ENCODE results near the gene ARHGAP31. TPM values are rescaled to one million over a fixed set of nuclear protein-coding genes. Genes with fewer than 3 reads are reported as not detected.
A peak's percentile ranks its signal among the peaks of the same experiment; 100 is the strongest.

The ARHGAP31 gene
- total and polyA plus RNA-seq, 7 experiments from 2014 or later, result 1.2 to 11.9 (median 3.0) TPM

DNA sequence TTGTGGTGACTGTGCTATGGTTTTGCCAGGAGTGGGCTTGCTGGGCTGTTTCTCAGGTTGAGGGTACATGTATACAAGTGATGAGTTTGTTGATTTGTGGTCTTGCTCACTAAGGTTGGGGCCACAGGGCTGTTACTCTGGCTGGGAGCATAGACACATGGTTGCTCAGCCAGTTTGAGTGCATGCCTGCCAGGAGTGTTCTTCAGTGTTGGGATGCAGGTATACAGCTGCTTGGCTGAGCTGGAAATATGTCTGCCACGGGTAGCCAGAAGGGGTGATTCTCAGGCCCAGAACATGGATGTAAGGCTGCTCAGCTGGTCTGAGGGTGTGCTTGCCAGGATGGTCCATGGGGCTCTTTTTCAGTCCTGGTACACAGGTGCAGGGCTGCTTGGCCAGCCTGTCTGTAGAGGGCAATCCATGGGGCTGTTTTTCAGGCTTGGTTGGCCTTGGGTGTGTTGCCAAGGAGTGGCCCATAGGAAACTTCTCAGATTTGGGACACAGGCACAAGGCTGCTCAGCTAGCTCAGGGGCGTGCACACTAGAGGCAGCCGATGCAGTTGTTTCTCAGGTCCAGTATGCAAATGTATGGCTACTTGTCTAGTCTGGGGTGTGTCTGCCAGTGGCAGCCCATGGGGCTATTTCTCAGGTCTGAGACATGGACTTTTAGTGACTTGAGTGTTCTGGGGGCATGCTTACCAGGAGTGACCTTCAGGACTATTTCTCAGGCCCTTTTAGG, 5.3 kb upstream of the ARHGAP31 start:
- no peak overlapping the region for H3K4me3 ChIP-seq (ENCODE audit: low read length)
- H3K4me3 Mint-ChIP-seq, result no peak overlapping the region
- H3K9me3 Mint-ChIP-seq, result peaks cover 5 to 43% (median 17%) of the 10 kb centered on the region in 11 donors
- ATAC-seq, result no peak
- DNase-seq, result no peak
- H3K4me1 ChIP-seq (ENCODE audit: control insufficient read depth in 2 of 2, insufficient read depth in 2 of 2, low read length in 2 of 2), result peaks cover 15% of the 10 kb centered on the region in 2 donors
- peaks cover 5 to 14% (median 7%) of the 10 kb centered on the region in 5 donors for H3K36me3 Mint-ChIP-seq
- H3K27ac ChIP-seq (ENCODE audit: low read depth, low read length), result no peak overlapping the region
- H3K27me3 Mint-ChIP-seq, result peaks cover 0 to 56% (median 0%) of the 10 kb centered on the region in 5 donors
- peaks cover 0 to 8% (median 0%) of the 10 kb centered on the region in 3 experiments for H3K9me3 ChIP-seq (ENCODE audit: control insufficient read depth in 2 of 3, low read length in 3 of 3)
- H3K27ac Mint-ChIP-seq, result peak overlapping the region in 1 of 9 donors; percentile 32
- ChIA-PET CTCF (interaction anchor here (0.5 to 1.0 kb wide), 2 partner anchors 13 to 31 kb away, joined by 3 to 6 read pairs; no protein-coding TSS in a partner anchor), POLR2A (no interaction called here)
- no peaks in the 10 kb centered on the region for H3K27me3 ChIP-seq (ENCODE audit: control insufficient read depth in 2 of 2, insufficient read depth in 2 of 2, low read length in 2 of 2)
- H3K36me3 ChIP-seq (ENCODE audit: control insufficient read depth in 2 of 3, insufficient read depth in 3 of 3, low read length in 3 of 3), result no peaks in the 10 kb centered on the region
- H3K4me1 Mint-ChIP-seq, result peaks cover 11 to 40% (median 27%) of the 10 kb centered on the region in 7 donors
- intact Hi-C loops (cut with micrococcal nuclease), result no loop called here

DNA sequence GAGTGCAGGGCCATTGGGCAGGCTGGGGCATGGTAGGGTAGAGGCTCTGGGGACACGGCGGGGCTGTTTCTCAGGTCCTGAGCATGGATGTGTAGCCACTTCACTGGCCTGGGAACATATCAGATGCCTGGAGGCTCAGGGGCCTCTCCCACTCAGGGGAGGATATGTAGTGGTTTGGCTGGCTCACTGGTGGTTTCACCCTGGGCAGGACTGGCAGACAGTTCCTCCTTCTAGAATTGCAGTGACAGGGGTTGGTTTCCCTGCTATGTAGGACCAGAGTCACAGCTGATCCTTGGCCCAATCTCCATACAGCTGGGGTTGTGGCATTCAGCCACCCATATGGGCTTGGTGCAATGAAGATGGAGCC, 4.8 kb upstream of the ARHGAP31 start:
- Histone ChIP-seq H3K4me1 (ENCODE audit: control insufficient read depth in 2 of 2, insufficient read depth in 2 of 2, low read length in 2 of 2) (peaks cover 15% of the 10 kb centered on the region in 2 donors), H3K27ac (ENCODE audit: low read depth, low read length) (no peak overlapping the region), H3K27me3 (ENCODE audit: control insufficient read depth in 2 of 2, insufficient read depth in 2 of 2, low read length in 2 of 2) (no peaks in the 10 kb centered on the region), H3K36me3 (ENCODE audit: control insufficient read depth in 2 of 3, insufficient read depth in 3 of 3, low read length in 3 of 3) (no peaks in the 10 kb centered on the region), H3K9me3 (ENCODE audit: control insufficient read depth in 2 of 3, low read length in 3 of 3) (peaks cover 0 to 8% (median 0%) of the 10 kb centered on the region in 3 experiments), H3K4me3 (ENCODE audit: low read length) (no peak overlapping the region)
- POLR2A ChIA-PET, result interaction anchor here (1.8 kb wide), 1 partner anchor 13 kb away, joined by 5 read pairs; no protein-coding TSS in a partner anchor
- intact Hi-C loops (cut with micrococcal nuclease), result no loop called here
- H3K27me3 Mint-ChIP-seq, result peaks cover 0 to 56% (median 0%) of the 10 kb centered on the region in 5 donors
- CTCF ChIA-PET, result interaction anchor here (0.5 to 1.0 kb wide), 2 partner anchors 12 to 31 kb away, joined by 3 to 6 read pairs; no protein-coding TSS in a partner anchor
- ATAC-seq (no peak), DNase-seq (no peak)
- no peak overlapping the region for H3K4me3 Mint-ChIP-seq
- peaks cover 4 to 13% (median 6%) of the 10 kb centered on the region in 5 donors for H3K36me3 Mint-ChIP-seq
- H3K9me3 Mint-ChIP-seq, result peaks cover 5 to 38% (median 18%) of the 10 kb centered on the region in 11 donors
- peaks cover 11 to 40% (median 27%) of the 10 kb centered on the region in 7 donors for H3K4me1 Mint-ChIP-seq
- H3K27ac Mint-ChIP-seq, result no peak overlapping the region

DNA sequence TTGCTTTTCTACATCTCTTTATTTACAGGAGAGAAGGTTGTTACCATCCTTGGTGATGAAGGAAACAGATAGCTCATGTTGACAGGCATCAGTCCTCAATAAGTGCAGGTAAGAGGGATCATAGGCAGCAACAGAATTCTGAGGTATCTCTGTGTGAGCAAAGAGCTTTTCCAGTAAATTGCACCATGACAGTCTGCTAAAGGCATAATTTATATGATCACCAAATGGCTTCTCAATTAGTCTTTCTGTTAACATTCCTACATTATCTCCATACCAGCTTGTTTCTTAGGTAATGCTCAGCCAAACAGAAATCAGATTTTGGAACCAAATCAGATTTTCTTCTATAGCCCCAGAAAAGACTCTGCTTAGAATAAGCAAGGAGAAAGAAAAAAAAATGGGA, 3.6 kb upstream of the ARHGAP31 start:
- no peak for DNase-seq
- Mint-ChIP-seq H3K27ac (peak overlapping the region in 4 of 9 donors; percentile 7 to 67 (median 12)), H3K4me1 (peaks cover 12 to 50% (median 35%) of the 10 kb centered on the region in 7 donors), H3K27me3 (peaks cover 0 to 52% (median 0%) of the 10 kb centered on the region in 5 donors), H3K4me3 (no peak overlapping the region), H3K9me3 (peaks cover 4 to 28% (median 16%) of the 10 kb centered on the region in 11 donors), H3K36me3 (peaks cover 4 to 13% (median 6%) of the 10 kb centered on the region in 5 donors)
- ATAC-seq, result no peak
- H3K4me1 ChIP-seq (ENCODE audit: control insufficient read depth in 2 of 2, insufficient read depth in 2 of 2, low read length in 2 of 2), result peaks cover 15% of the 10 kb centered on the region in 2 donors
- no peak overlapping the region for H3K27ac ChIP-seq (ENCODE audit: low read depth, low read length)
- H3K4me3 ChIP-seq (ENCODE audit: low read length), result no peak overlapping the region
- POLR2A ChIA-PET, result interaction anchor here (1.3 to 1.8 kb wide), 3 partner anchors 9 to 32 kb away, joined by 3 to 5 read pairs (median 3); no protein-coding TSS in a partner anchor
- CTCF ChIA-PET, result interaction anchor here (1.0 kb wide), 1 partner anchor 62 kb away, joined by 3 read pairs; no protein-coding TSS in a partner anchor
- peaks cover 0 to 8% (median 0%) of the 10 kb centered on the region in 3 experiments for H3K9me3 ChIP-seq (ENCODE audit: control insufficient read depth in 2 of 3, low read length in 3 of 3)
- intact Hi-C loops (cut with micrococcal nuclease), result loop anchor here (5.0 to 10.0 kb wide), 2 partner anchors 204 to 1452 kb away; partner anchors contain the start of genes GTF2E1 (in 1 of the 2), RABL3 (in 1 of the 2) and TIMMDC1 (in 1 of the 2)
- no peaks in the 10 kb centered on the region for H3K36me3 ChIP-seq (ENCODE audit: control insufficient read depth in 2 of 3, insufficient read depth in 3 of 3, low read length in 3 of 3)
- no peaks in the 10 kb centered on the region for H3K27me3 ChIP-seq (ENCODE audit: control insufficient read depth in 2 of 2, insufficient read depth in 2 of 2, low read length in 2 of 2)

DNA sequence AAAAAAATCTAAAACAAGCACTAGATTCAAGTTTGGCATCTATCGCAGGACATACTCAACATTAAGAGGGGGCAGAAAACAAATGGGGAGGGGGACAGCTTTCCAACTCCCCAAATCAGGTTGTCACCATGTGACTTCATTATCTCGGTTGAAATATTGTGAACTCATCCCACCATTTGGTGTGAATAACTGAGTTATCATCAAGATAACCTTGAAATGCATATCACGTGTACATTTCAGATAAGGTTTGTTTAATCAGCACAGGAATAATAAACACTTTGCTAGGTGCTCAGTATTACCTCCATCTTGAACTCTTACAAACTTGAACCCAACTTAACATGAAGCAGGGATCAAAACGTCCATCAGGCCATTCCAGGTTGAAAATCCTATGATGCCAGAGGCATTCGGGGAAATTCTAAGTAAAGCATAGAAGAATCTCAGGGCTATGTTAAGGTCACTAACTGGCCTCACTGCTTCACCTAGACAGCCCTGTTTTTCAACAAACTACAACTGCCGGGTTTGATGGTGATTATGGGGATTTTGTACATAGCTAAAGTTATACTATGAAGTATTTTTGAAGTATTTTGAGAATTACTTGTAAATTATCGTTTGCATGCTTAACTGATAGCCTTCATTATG, 3.0 kb upstream of the ARHGAP31 start:
- intact Hi-C loops (cut with micrococcal nuclease), result loop anchor here (5.0 to 10.0 kb wide), 2 partner anchors 204 to 1451 kb away; partner anchors contain the start of genes GTF2E1 (in 1 of the 2), RABL3 (in 1 of the 2) and TIMMDC1 (in 1 of the 2)
- H3K9me3 ChIP-seq (ENCODE audit: control insufficient read depth in 2 of 3, low read length in 3 of 3), result peaks cover 0 to 8% (median 0%) of the 10 kb centered on the region in 3 experiments
- no peak for ATAC-seq
- no peak for DNase-seq
- ChIA-PET POLR2A (interaction anchor here (0.6 to 3.2 kb wide), 5 partner anchors 9 to 61 kb away, joined by 3 to 19 read pairs (median 3); no protein-coding TSS in a partner anchor), CTCF (interaction anchor here (1.0 kb wide), 1 partner anchor 62 kb away, joined by 3 read pairs; no protein-coding TSS in a partner anchor)
- H3K4me1 ChIP-seq (ENCODE audit: control insufficient read depth in 2 of 2, insufficient read depth in 2 of 2, low read length in 2 of 2), result peaks cover 19% of the 10 kb centered on the region in 2 donors
- H3K4me3 ChIP-seq (ENCODE audit: low read length), result no peak overlapping the region
- Mint-ChIP-seq H3K36me3 (peaks cover 4 to 13% (median 6%) of the 10 kb centered on the region in 5 donors), H3K9me3 (peaks cover 4 to 22% (median 16%) of the 10 kb centered on the region in 11 donors), H3K4me3 (no peak overlapping the region), H3K4me1 (peaks cover 17 to 56% (median 41%) of the 10 kb centered on the region in 7 donors), H3K27ac (peak overlapping the region in 2 of 9 donors; percentile 7 to 9), H3K27me3 (peaks cover 0 to 53% (median 0%) of the 10 kb centered on the region in 5 donors)
- H3K27ac ChIP-seq (ENCODE audit: low read depth, low read length), result no peak overlapping the region
- H3K27me3 ChIP-seq (ENCODE audit: control insufficient read depth in 2 of 2, insufficient read depth in 2 of 2, low read length in 2 of 2), result no peaks in the 10 kb centered on the region
- no peaks in the 10 kb centered on the region for H3K36me3 ChIP-seq (ENCODE audit: control insufficient read depth in 2 of 3, insufficient read depth in 3 of 3, low read length in 3 of 3)

DNA sequence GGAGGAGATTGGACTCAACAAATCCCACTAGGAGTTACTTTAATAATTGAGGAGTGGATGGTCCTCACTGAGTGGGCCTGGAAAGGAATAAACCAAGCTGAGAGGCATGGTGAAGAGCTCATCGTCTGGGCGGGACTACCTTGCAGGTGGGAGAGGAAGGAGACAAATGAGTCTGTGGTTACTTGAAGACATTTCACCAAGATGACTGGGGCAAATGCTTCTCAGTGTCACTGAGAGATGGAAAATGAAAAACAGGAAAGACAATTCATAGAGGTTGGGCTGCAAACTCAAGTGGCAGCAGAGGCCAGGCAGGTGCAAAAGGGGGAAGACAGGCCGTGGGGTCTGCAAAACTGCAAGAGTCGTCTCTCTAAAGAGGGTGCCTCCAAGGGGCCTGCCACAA, 1.5 kb upstream of the ARHGAP31 start:
- no peaks in the 10 kb centered on the region for H3K36me3 ChIP-seq (ENCODE audit: control insufficient read depth in 2 of 3, insufficient read depth in 3 of 3, low read length in 3 of 3)
- H3K4me3 ChIP-seq (ENCODE audit: low read length), result peak overlapping the region; percentile 50
- H3K27ac Mint-ChIP-seq, result peak overlapping the region; percentile 0 to 99 (median 87)
- ATAC-seq (no peak), DNase-seq (peak in 7 of 9 donors; percentile 35 to 52 (median 48))
- ChIA-PET POLR2A (interaction anchor here (0.5 to 5.0 kb wide), 9 partner anchors 9 to 205 kb away, joined by 3 to 24 read pairs (median 5); partner anchors contain the start of genes B4GALT4, TIMMDC1 and TMEM39A), CTCF (interaction anchor here (1.0 to 1.5 kb wide), 3 partner anchors 18 to 60 kb away, joined by 7 to 9 read pairs (median 8); partner anchors contain the start of gene B4GALT4)
- peaks cover 22 to 26% of the 10 kb centered on the region in 2 donors for H3K4me1 ChIP-seq (ENCODE audit: control insufficient read depth in 2 of 2, insufficient read depth in 2 of 2, low read length in 2 of 2)
- peak overlapping the region; percentile 91 for H3K27ac ChIP-seq (ENCODE audit: low read depth, low read length)
- peaks cover 0 to 53% (median 0%) of the 10 kb centered on the region in 5 donors for H3K27me3 Mint-ChIP-seq
- peaks cover 3 to 9% (median 6%) of the 10 kb centered on the region in 5 donors for H3K36me3 Mint-ChIP-seq
- no peaks in the 10 kb centered on the region for H3K27me3 ChIP-seq (ENCODE audit: control insufficient read depth in 2 of 2, insufficient read depth in 2 of 2, low read length in 2 of 2)
- peak overlapping the region; percentile 68 to 95 (median 85) for H3K4me3 Mint-ChIP-seq
- intact Hi-C loops (cut with micrococcal nuclease), result loop anchor here (2.0 to 10.0 kb wide), 3 partner anchors 176 to 1450 kb away; partner anchors contain the start of genes GTF2E1 (in 1 of the 2), POGLUT1 (in 1 of the 2), RABL3 (in 1 of the 2) and TIMMDC1 (in 1 of the 2)
- H3K9me3 Mint-ChIP-seq, result peaks cover 3 to 9% (median 6%) of the 10 kb centered on the region in 11 donors
- peaks cover 0 to 3% (median 0%) of the 10 kb centered on the region in 3 experiments for H3K9me3 ChIP-seq (ENCODE audit: control insufficient read depth in 2 of 3, low read length in 3 of 3)
- peaks cover 26 to 71% (median 53%) of the 10 kb centered on the region in 7 donors for H3K4me1 Mint-ChIP-seq
